Lung (tissue), 16 donors: Measurements from ENCODE around the gene MYL12A. TPM values are rescaled to one million over a fixed set of nuclear protein-coding genes. Genes with fewer than 3 reads are reported as not detected.
"Not testable (repeated sequence)": the region's sequence is repeated elsewhere in the genome, so short reads cannot be mapped to it uniquely, and the experiment has no call there.

Source experiments
- ATAC-seq: fragments of 200-7000 bp; cut with Tn5 transposase; one replicate; pipeline ENCODE4 v1.9.1; 2020; ENCODE audit warnings: moderate number of reproducible peaks; ENCODE audit not compliant: insufficient read depth, low FRiP score
- DNase-seq, 3 donors: peaks; one replicate each; pipeline ENCODE4 v3.0.0-alpha.2; 2013 to 2017
- H3K27ac ChIP-seq, 2 donors: one replicate each; pipeline ENCODE4 v1.5.1; 2013; ENCODE audit warnings: mild to moderate bottlenecking in 2 of 2, moderate library complexity in 2 of 2, control low read depth in 1 of 2, inconsistent platforms in 1 of 2, low read depth in 1 of 2, low read length in 1 of 2
- H3K27me3 ChIP-seq, 3 donors: one replicate each; pipeline ENCODE4 v1.5.1; 2013; ENCODE audit warnings: low read length in 2 of 3; ENCODE audit not compliant: control insufficient read depth in 3 of 3, insufficient read depth in 3 of 3
- H3K36me3 ChIP-seq, 4 donors: one replicate each; pipeline ENCODE4 v1.5.1; 2013; ENCODE audit warnings: low read length in 4 of 4, mild to moderate bottlenecking in 1 of 4, moderate library complexity in 1 of 4; ENCODE audit not compliant: control insufficient read depth in 4 of 4, insufficient read depth in 4 of 4
- H3K4me1 ChIP-seq, 5 donors: one replicate each; pipeline ENCODE4 v1.5.1; 2013; ENCODE audit warnings: low read length in 5 of 5, mild to moderate bottlenecking in 2 of 5, moderate library complexity in 1 of 5; ENCODE audit not compliant: control insufficient read depth in 5 of 5, insufficient read depth in 5 of 5
- H3K4me3 ChIP-seq: one replicate; pipeline ENCODE4 v1.5.1; 2013; ENCODE audit warnings: mild to moderate bottlenecking, control low read depth, moderate library complexity
- H3K9ac ChIP-seq, 2 donors: one replicate each; pipeline ENCODE4 v1.5.1; 2013; ENCODE audit warnings: low read length in 2 of 2, control low read depth in 1 of 2; ENCODE audit not compliant: insufficient read depth in 1 of 2
- H3K9me3 ChIP-seq, 4 donors: one replicate each; pipeline ENCODE4 v1.5.1; 2013; ENCODE audit warnings: low read length in 3 of 4, mild to moderate bottlenecking in 1 of 4, moderate library complexity in 1 of 4; ENCODE audit not compliant: control insufficient read depth in 4 of 4, insufficient read depth in 3 of 4
- CTCF ChIP-seq: IDR thresholded peaks from 2 replicates; pipeline ENCODE4 v1.5.1; 2012; ENCODE audit warnings: mild to moderate bottlenecking; ENCODE audit errors: control extremely low read depth, extremely low read depth
- WGBS, 2 donors: extraction: QIAGEN DNeasy Blood & Tissue Kit; methylation state at CpG; one replicate each; pipeline ENCODE4 v1.1.7; 2013; 5-methylcytosine and 5-hydroxymethylcytosine counted together
- long read RNA-seq, 5 donors: transcript quantifications; one replicate each; lab custom pipeline, GENCODE V29; 2026
- polyA plus RNA-seq, 2 donors: library from polyadenylated mRNA; stranded (reverse); fragments of 200-250 nt; gene quantifications; one replicate each; pipeline ENCODE4 v1.2.1, GENCODE V29; 2013
- total RNA-seq, 2 donors: library from RNA; depleted of rRNA in 1 of 2; stranded (reverse); fragments of >200 nt in 1 of 2; gene quantifications; one replicate each; pipeline ENCODE4 v1.2.1, GENCODE V29; 2014 to 2021
- donor health status: control.
- donor health status: control.
- donor health status: Bipolar disorder and iron deficiency.
- donor health status: healthy.
- donor health status: DM: yes; HTN: yes; CAD: no.

Gene MYL12A
- total RNA-seq (100 to 1,000 TPM; 321 to 403 TPM), polyA plus RNA-seq (100 to 1,000 TPM; 578 to 796 TPM)
- long read RNA-seq, donor 1, transcript MYL12A-201 (4 exons, 1,229 nt): major isoform, 188 of 362 reads
- long read RNA-seq, donor 1, transcript MYL12A-207 (4 exons, 947 nt): minor isoform, 9 of 362 reads
- long read RNA-seq, donor 1, partial matches to known transcripts: 163 of 362 reads
- long read RNA-seq, donor 1, other reads (novel, unspliced or antisense): 0 of 362 reads
- long read RNA-seq, donor 2, transcript MYL12A-201 (4 exons, 1,229 nt): major isoform, 65 of 70 reads
- long read RNA-seq, donor 2, partial matches to known transcripts: 0 of 70 reads
- long read RNA-seq, donor 2, other reads (novel, unspliced or antisense): 0 of 70 reads
- long read RNA-seq, donor 3, transcript MYL12A-212 (1 exons, 738 nt): minor isoform, 5 of 145 reads
- long read RNA-seq, donor 3, transcript MYL12A-201 (4 exons, 1,229 nt): major isoform, 122 of 145 reads
- long read RNA-seq, donor 3, partial matches to known transcripts: 11 of 145 reads
- long read RNA-seq, donor 3, other reads (novel, unspliced or antisense): 0 of 145 reads
- long read RNA-seq, donor 4, transcript MYL12A-201 (4 exons, 1,229 nt): major isoform, 89 of 111 reads
- long read RNA-seq, donor 4, partial matches to known transcripts: 18 of 111 reads
- long read RNA-seq, donor 4, other reads (novel, unspliced or antisense): 0 of 111 reads
- long read RNA-seq, donor 5, transcript MYL12A-201 (4 exons, 1,229 nt): major isoform, 230 of 281 reads
- long read RNA-seq, donor 5, transcript MYL12A-207 (4 exons, 947 nt): minor isoform, 6 of 281 reads
- long read RNA-seq, donor 5, transcript MYL12A-212 (1 exons, 738 nt): minor isoform, 7 of 281 reads
- long read RNA-seq, donor 5, partial matches to known transcripts: 35 of 281 reads
- long read RNA-seq, donor 5, other reads (novel, unspliced or antisense): 0 of 281 reads

- 0 to 1% methylated on average over 48 to 65 of the region's 65 CpGs for WGBS, 2 donors
- ATAC-seq: peak; percentile 89
- Histone ChIP-seq H3K9ac (peak within 1 kb of the TSS; percentile 89 to 93), H3K9me3 (no peaks in the 10 kb centered on the region), H3K36me3 (peaks cover 0 to 4% (median 2%) of the 10 kb centered on the region in 4 donors), H3K4me3 (peak within 1 kb of the TSS; percentile 93), H3K27me3 (no peaks in the 10 kb centered on the region), H3K27ac (peak within 1 kb of the TSS; percentile 100), H3K4me1 (peaks cover 0 to 20% (median 5%) of the 10 kb centered on the region in 5 donors)
- DNase-seq: peak; percentile 98
- no peak for TF ChIP-seq CTCF
Measured at GRCh38 chr18:3247240-3248061, at the start of gene MYL12A. Gene MYL12A, plus strand, starts transcription at chr18:3247801. Its CDS starts 5,447 bp downstream, at chr18:3253248.

- H3K36me3 ChIP-seq, ATAC-seq, H3K9ac ChIP-seq, H3K9me3 ChIP-seq, DNase-seq, H3K27me3 ChIP-seq, H3K4me3 ChIP-seq, H3K4me1 ChIP-seq: not testable (repeated sequence)
- H3K27ac ChIP-seq: peak overlapping the region in 1 of 2 donors; percentile 46
- WGBS, 2 donors: 92 to 95% methylated on average over 11 of the region's 11 CpGs
Measured at GRCh38 chr18:3198260-3198860, 49.2 kb upstream of the MYL12A start.

- Histone ChIP-seq H3K4me3 (no peak overlapping the region), H3K27me3 (no peaks in the 10 kb centered on the region), H3K9ac (no peak overlapping the region), H3K9me3 (no peaks in the 10 kb centered on the region), H3K27ac (no peak overlapping the region), H3K4me1 (no peaks in the 10 kb centered on the region), H3K36me3 (no peaks in the 10 kb centered on the region)
- ATAC-seq: no peak
- no peak for TF ChIP-seq CTCF
- no peak for DNase-seq
- WGBS, 2 donors: 89 to 96% methylated on average over 2 of the region's 2 CpGs
Measured at GRCh38 chr18:3199942-3200645, 47.5 kb upstream of the MYL12A start.
